GM12878 (cell line): ENCODE results near the gene SLC66A1. TPM values are rescaled to one million over a fixed set of nuclear protein-coding genes. Genes with fewer than 3 reads are reported as not detected.

ENCODE experiments used
- ATAC-seq: fragments of 200-7000 bp; cut with Tn5 transposase; 3 replicates; pipeline ENCODE4 v1.9.1; 2020; ENCODE audit warnings: mild to moderate bottlenecking, moderate library complexity
- BruUV-seq: library from RNA; stranded (reverse); fragments of 400-500 nt; replicated peaks from 2 replicates; lab custom pipeline; 2021; lab: Mats Ljungman, UMichigan
- CTCF ChIA-PET: fragments of 300-600 bp; sonication (Branson Sonifier 250); formaldehyde crosslinking; extraction: SDS; loops from one replicate; lab custom pipeline; 2021; ENCODE audit warnings: inconsistent platforms; lab: Yijun Ruan, JAX
- POLR2A ChIA-PET: fragments of 350-600 bp; formaldehyde crosslinking; extraction: SDS; loops from one replicate; lab custom pipeline; 2021; ENCODE audit warnings: inconsistent platforms; lab: Charles Lee
- RAD21 ChIA-PET: fragments of 300-600 bp; sonication (Branson Sonifier 250); formaldehyde crosslinking; loops from one replicate; lab custom pipeline; 2023; ENCODE audit warnings: antibody characterized with exemption; ENCODE audit not compliant: unreplicated experiment; lab: Charles Lee
- SMC1A ChIA-PET: fragments of 300-600 bp; sonication (Branson Sonifier 250); formaldehyde crosslinking; loops from one replicate; lab custom pipeline; 2023; ENCODE audit not compliant: unreplicated experiment, uncharacterized antibody; lab: Charles Lee
- DNase-seq: peaks from one replicate; pipeline ENCODE4 v3.0.0-alpha.2; 2011; ENCODE audit warnings: low read depth, low spot score
- FAIRE-seq: peaks from 3 replicates; lab custom pipeline; 2011; peaks lifted over from hg19 to GRCh38; lab: Jason Lieb, UNC
- H2AFZ ChIP-seq: 2 replicates; pipeline ENCODE4 v1.6.0; 2011; ENCODE audit warnings: low read depth, low read length, control low read depth; ENCODE audit not compliant: control insufficient read depth
- H3K27ac ChIP-seq: 2 replicates; pipeline ENCODE4 v1.5.1; 2011; ENCODE audit warnings: control low read depth; ENCODE audit not compliant: control insufficient read depth, insufficient read depth
- H3K27me3 ChIP-seq, 2 experiments: replicated peaks in 1 of 2; 2 replicates each; pipeline versions ENCODE4 v1.6.0 to v1.6.1; 2011; ENCODE audit warnings: low read length in 1 of 2; ENCODE audit not compliant: control insufficient read depth in 2 of 2, insufficient read depth in 2 of 2
- H3K36me3 ChIP-seq, 2 experiments: 2 replicates each; pipeline ENCODE4 v1.5.1; 2011; ENCODE audit warnings: low read length in 1 of 2; ENCODE audit not compliant: control insufficient read depth in 2 of 2, insufficient read depth in 2 of 2
- H3K4me1 ChIP-seq: 2 replicates; pipeline ENCODE4 v1.6.1; 2011; ENCODE audit warnings: mild to moderate bottlenecking, low read length, moderate library complexity, mixed read lengths; ENCODE audit not compliant: control insufficient read depth, insufficient read depth
- H3K4me2 ChIP-seq: 2 replicates; pipeline ENCODE4 v1.6.0; 2011; ENCODE audit warnings: control low read depth; ENCODE audit not compliant: control insufficient read depth, insufficient read depth
- H3K4me3 ChIP-seq: fragments of 200-600 bp; sonication (generic); 2 replicates; pipeline ENCODE4 v1.5.1; 2016
- H3K79me2 ChIP-seq: 2 replicates; pipeline ENCODE4 v1.6.0; 2011; ENCODE audit warnings: low read length; ENCODE audit not compliant: control insufficient read depth, insufficient read depth
- H3K9ac ChIP-seq: 2 replicates; pipeline ENCODE4 v1.8.0; 2011; ENCODE audit warnings: low read length, control low read depth, mixed read lengths; ENCODE audit not compliant: control insufficient read depth, insufficient read depth
- H3K9me3 ChIP-seq: replicated peaks from 3 replicates; pipeline ENCODE4 v1.5.1; 2011; ENCODE audit warnings: mild to moderate bottlenecking, low read length; ENCODE audit not compliant: control insufficient read depth, insufficient read depth
- H4K20me1 ChIP-seq: 2 replicates; pipeline ENCODE4 v1.6.0; 2011; ENCODE audit not compliant: control insufficient read depth, insufficient read depth
- CBFB ChIP-seq: IDR thresholded peaks from 2 replicates; pipeline ENCODE4 v1.6.1; 2016; ENCODE audit warnings: antibody characterized with exemption, low read depth
- CHD1 ChIP-seq: IDR thresholded peaks from 2 replicates; pipeline ENCODE4 v1.6.1; 2012; ENCODE audit warnings: low read depth, low read length, improper control_type of control experiment
- EP300 ChIP-seq, 2 experiments: fragments of 150-350 bp in 1 of 2; IDR thresholded peaks; 2 replicates each; pipeline ENCODE4 v1.6.1; 2011 to 2012; ENCODE audit warnings: low read depth in 2 of 2, low read length in 2 of 2, borderline replicate concordance in 1 of 2, improper control_type of control experiment in 1 of 2, inconsistent platforms in 1 of 2; ENCODE audit not compliant: control insufficient read depth in 1 of 2
- KDM1A ChIP-seq: fragments of 200-600 bp; sonication (generic); IDR thresholded peaks from 2 replicates; pipeline ENCODE4 v1.6.1; 2016; ENCODE audit warnings: borderline replicate concordance
- NR2C1 ChIP-seq: fragments of 450-650 bp; IDR thresholded peaks from 2 replicates; pipeline ENCODE4 v1.6.1; 2017; ENCODE audit warnings: antibody characterized with exemption, mild to moderate bottlenecking, moderate library complexity
- POLR2A ChIP-seq: IDR thresholded peaks from 2 replicates; pipeline ENCODE4 v1.6.1; 2011; ENCODE audit warnings: low read depth, mild to moderate bottlenecking, low read length
- RFX5 ChIP-seq: IDR thresholded peaks from 2 replicates; pipeline ENCODE4 v1.6.1; 2011; ENCODE audit warnings: low read depth, low read length, improper control_type of control experiment
- RUNX3 ChIP-seq: IDR thresholded peaks from 2 replicates; pipeline ENCODE4 v1.6.1; 2012; ENCODE audit warnings: low read length, inconsistent platforms
- YBX1 ChIP-seq: fragments of 450-650 bp; IDR thresholded peaks from 2 replicates; pipeline ENCODE4 v1.6.1; 2016; ENCODE audit warnings: antibody characterized with exemption
- WGBS: methylation state at CpG from one replicate; pipeline ENCODE4 v1.1.6; 2016; ENCODE audit warnings: low lambda C conversion rate; ENCODE audit not compliant: insufficient replicate concordance, insufficient coverage; ENCODE audit errors: missing lambda C conversion rate; 5-methylcytosine and 5-hydroxymethylcytosine counted together
- in situ Hi-C: fragments of 300-500 bp; cut with MboI; formaldehyde crosslinking; loops from 9 replicates; pipeline ENCODE4 v1.14.3; 2018; ENCODE audit warnings: mixed read lengths
- intact Hi-C: fragments of 100-400 bp; cut with micrococcal nuclease; formaldehyde crosslinking; loops from one replicate; pipeline ENCODE4 v1.14.2; 2022; ENCODE audit not compliant: unreplicated experiment
- polyA plus RNA-seq, 11 experiments: library from polyadenylated mRNA; depleted of rRNA in 4 of 11; unstranded in 6 of 11; stranded (reverse) in 5 of 11; fragments of >200 nt; fragmentation: Nextera tagmentation in 4 of 11; fragmentation: Illumina TruSeq in 1 of 11; extraction: Ambion mirVana in 4 of 11; extraction: Trizol in 1 of 11; gene quantifications; 1 replicate in 1 of 11; 2 replicates in 10 of 11; pipeline versions ENCODE4 v1.2.1 to v1.2.3, GENCODE V29; 2011 to 2016; ENCODE audit warnings: inconsistent platforms in 2 of 11, missing spikeins in 2 of 11, low read depth in 1 of 11
- total RNA-seq, 4 experiments: library from RNA; depleted of rRNA in 3 of 4; stranded (reverse); fragments of >200 nt in 3 of 4; fragmentation: Illumina TruSeq in 1 of 4; extraction: Trizol in 1 of 4; gene quantifications; 2 replicates each; pipeline versions ENCODE4 v1.2.1 to v1.2.3, GENCODE V29; 2013 to 2021
- TF ChIP-seq, protein P1 (sequence below): fragments of 450-650 bp; IDR thresholded peaks from 2 replicates; pipeline ENCODE4 v1.6.1; 2017; ENCODE audit warnings: mild to moderate bottlenecking, moderate library complexity
- TF ChIP-seq, protein P2 (sequence below): IDR thresholded peaks from 2 replicates; pipeline ENCODE4 v1.6.1; 2012; ENCODE audit warnings: low read depth, low read length, improper control_type of control experiment
- TF ChIP-seq, protein P3 (sequence below): fragments of 450-650 bp; formaldehyde crosslinking; IDR thresholded peaks from 2 replicates; pipeline ENCODE4 v1.4.0; 2020; ENCODE audit warnings: mild to moderate bottlenecking, moderate library complexity
- TF ChIP-seq, protein P4 (sequence below): IDR thresholded peaks from 2 replicates; pipeline ENCODE4 v1.6.1; 2012; ENCODE audit warnings: low read depth, low read length, improper control_type of control experiment

SLC66A1 gene
- total and polyA plus RNA-seq, 10 of the 15 experiments (the other 5 are each of a cell fraction or from before 2014, with no cell fraction given), result 0.58 to 22.0 (median 10.2) TPM

DNA sequence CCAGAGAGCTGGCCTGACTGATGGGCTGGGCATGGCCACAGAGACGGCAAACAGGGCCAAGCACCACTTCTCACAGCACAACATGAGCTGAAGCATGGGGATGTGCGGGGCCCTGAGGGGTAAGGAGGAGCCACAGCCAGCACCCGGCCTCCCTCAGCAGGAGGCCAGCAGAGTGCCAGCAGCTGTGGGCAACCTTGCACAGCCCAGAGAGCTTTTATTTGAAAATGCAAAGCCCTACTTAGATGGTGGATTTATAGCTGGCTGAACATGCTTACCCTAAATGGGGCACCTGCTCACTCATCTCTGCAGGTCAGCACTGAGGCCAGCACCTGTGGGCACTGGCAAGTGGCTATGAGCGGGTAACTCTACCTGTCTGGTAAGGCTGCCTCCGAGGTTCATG is 44.1 kb downstream of the SLC66A1 start:
- 87% methylated on average over 5 of the region's 5 CpGs for WGBS
- no peaks in the 10 kb centered on the region for H4K20me1 ChIP-seq
- ChIA-PET SMC1A (no interaction called here), RAD21 (no interaction called here), CTCF (no interaction called here), POLR2A (no interaction called here)
- peaks cover 25 to 44% of the 10 kb centered on the region in 2 experiments for H3K36me3 ChIP-seq
- no peaks in the 10 kb centered on the region for H3K9me3 ChIP-seq
- TF ChIP-seq, protein P1, sequence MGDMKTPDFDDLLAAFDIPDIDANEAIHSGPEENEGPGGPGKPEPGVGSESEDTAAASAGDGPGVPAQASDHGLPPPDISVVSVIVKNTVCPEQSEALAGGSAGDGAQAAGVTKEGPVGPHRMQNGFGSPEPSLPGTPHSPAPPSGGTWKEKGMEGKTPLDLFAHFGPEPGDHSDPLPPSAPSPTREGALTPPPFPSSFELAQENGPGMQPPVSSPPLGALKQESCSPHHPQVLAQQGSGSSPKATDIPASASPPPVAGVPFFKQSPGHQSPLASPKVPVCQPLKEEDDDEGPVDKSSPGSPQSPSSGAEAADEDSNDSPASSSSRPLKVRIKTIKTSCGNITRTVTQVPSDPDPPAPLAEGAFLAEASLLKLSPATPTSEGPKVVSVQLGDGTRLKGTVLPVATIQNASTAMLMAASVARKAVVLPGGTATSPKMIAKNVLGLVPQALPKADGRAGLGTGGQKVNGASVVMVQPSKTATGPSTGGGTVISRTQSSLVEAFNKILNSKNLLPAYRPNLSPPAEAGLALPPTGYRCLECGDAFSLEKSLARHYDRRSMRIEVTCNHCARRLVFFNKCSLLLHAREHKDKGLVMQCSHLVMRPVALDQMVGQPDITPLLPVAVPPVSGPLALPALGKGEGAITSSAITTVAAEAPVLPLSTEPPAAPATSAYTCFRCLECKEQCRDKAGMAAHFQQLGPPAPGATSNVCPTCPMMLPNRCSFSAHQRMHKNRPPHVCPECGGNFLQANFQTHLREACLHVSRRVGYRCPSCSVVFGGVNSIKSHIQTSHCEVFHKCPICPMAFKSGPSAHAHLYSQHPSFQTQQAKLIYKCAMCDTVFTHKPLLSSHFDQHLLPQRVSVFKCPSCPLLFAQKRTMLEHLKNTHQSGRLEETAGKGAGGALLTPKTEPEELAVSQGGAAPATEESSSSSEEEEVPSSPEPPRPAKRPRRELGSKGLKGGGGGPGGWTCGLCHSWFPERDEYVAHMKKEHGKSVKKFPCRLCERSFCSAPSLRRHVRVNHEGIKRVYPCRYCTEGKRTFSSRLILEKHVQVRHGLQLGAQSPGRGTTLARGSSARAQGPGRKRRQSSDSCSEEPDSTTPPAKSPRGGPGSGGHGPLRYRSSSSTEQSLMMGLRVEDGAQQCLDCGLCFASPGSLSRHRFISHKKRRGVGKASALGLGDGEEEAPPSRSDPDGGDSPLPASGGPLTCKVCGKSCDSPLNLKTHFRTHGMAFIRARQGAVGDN, result no peak
- TF ChIP-seq POLR2A (no peak), RUNX3 (no peak), NR2C1 (no peak), CBFB (no peak), YBX1 (no peak), EP300 (IDR thresholded peaks at IDR 0.05; ENCODE audit: borderline replicate concordance in 1 of 2, control insufficient read depth in 1 of 2, low read depth in 2 of 2, low read length in 2 of 2) (no peak), RFX5 (no peak), CHD1 (no peak), KDM1A (no peak)
- TF ChIP-seq, protein P2, sequence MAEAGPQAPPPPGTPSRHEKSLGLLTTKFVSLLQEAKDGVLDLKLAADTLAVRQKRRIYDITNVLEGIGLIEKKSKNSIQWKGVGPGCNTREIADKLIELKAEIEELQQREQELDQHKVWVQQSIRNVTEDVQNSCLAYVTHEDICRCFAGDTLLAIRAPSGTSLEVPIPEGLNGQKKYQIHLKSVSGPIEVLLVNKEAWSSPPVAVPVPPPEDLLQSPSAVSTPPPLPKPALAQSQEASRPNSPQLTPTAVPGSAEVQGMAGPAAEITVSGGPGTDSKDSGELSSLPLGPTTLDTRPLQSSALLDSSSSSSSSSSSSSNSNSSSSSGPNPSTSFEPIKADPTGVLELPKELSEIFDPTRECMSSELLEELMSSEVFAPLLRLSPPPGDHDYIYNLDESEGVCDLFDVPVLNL, result no peak
- TF ChIP-seq, protein P3, sequence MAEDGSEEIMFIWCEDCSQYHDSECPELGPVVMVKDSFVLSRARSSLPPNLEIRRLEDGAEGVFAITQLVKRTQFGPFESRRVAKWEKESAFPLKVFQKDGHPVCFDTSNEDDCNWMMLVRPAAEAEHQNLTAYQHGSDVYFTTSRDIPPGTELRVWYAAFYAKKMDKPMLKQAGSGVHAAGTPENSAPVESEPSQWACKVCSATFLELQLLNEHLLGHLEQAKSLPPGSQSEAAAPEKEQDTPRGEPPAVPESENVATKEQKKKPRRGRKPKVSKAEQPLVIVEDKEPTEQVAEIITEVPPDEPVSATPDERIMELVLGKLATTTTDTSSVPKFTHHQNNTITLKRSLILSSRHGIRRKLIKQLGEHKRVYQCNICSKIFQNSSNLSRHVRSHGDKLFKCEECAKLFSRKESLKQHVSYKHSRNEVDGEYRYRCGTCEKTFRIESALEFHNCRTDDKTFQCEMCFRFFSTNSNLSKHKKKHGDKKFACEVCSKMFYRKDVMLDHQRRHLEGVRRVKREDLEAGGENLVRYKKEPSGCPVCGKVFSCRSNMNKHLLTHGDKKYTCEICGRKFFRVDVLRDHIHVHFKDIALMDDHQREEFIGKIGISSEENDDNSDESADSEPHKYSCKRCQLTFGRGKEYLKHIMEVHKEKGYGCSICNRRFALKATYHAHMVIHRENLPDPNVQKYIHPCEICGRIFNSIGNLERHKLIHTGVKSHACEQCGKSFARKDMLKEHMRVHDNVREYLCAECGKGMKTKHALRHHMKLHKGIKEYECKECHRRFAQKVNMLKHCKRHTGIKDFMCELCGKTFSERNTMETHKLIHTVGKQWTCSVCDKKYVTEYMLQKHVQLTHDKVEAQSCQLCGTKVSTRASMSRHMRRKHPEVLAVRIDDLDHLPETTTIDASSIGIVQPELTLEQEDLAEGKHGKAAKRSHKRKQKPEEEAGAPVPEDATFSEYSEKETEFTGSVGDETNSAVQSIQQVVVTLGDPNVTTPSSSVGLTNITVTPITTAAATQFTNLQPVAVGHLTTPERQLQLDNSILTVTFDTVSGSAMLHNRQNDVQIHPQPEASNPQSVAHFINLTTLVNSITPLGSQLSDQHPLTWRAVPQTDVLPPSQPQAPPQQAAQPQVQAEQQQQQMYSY, result no peak
- TF ChIP-seq, protein P4, sequence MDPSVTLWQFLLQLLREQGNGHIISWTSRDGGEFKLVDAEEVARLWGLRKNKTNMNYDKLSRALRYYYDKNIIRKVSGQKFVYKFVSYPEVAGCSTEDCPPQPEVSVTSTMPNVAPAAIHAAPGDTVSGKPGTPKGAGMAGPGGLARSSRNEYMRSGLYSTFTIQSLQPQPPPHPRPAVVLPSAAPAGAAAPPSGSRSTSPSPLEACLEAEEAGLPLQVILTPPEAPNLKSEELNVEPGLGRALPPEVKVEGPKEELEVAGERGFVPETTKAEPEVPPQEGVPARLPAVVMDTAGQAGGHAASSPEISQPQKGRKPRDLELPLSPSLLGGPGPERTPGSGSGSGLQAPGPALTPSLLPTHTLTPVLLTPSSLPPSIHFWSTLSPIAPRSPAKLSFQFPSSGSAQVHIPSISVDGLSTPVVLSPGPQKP, result no peak
- no peaks in the 10 kb centered on the region for H3K4me1 ChIP-seq
- H3K27me3 ChIP-seq, result no peaks in the 10 kb centered on the region
- H3K4me3 ChIP-seq, result no peak overlapping the region
- ATAC-seq (no peak), FAIRE-seq (no peak), DNase-seq (no peak)
- no peak overlapping the region for H3K4me2 ChIP-seq
- no peak overlapping the region for H2AFZ ChIP-seq
- no TSS peak for BruUV-seq
- no peaks in the 10 kb centered on the region for H3K79me2 ChIP-seq
- no peak overlapping the region for H3K27ac ChIP-seq
- intact Hi-C loops, result no loop called here
- H3K9ac ChIP-seq, result no peak overlapping the region
- in situ Hi-C loops, result no loop called here
